Pancreas (tissue), 10 donors: ENCODE data around the gene UBE4A. TPM values are rescaled to one million over a fixed set of nuclear protein-coding genes. Genes with fewer than 3 reads are reported as not detected.
A peak's percentile ranks its signal among the peaks of the same experiment; 100 is the strongest.

ENCODE experiments used
- ATAC-seq, 4 donors: fragments of 200-7000 bp; cut with Tn5 transposase; one replicate each; pipeline versions ENCODE4 v1.8.0 to v1.9.1; 2020; ENCODE audit warnings: mild to moderate bottlenecking in 4 of 4, moderate library complexity in 4 of 4
- DNase-seq, 6 donors: peaks; one replicate each; pipeline ENCODE4 v3.0.0-alpha.2; 2020
- FAIRE-seq: peaks from 2 replicates; lab custom pipeline; 2012; peaks lifted over from hg19 to GRCh38; lab: Jason Lieb, UNC
- H3K27ac ChIP-seq, 4 donors: fragments of 200-600 bp; sonication (generic); 1 replicate in 3 of 4; 2 replicates in 1 of 4; pipeline versions ENCODE4 v1.5.0 to v1.8.0; 2020
- H3K27me3 ChIP-seq, 4 donors: fragments of 200-600 bp; one replicate each; pipeline ENCODE4 v1.8.0; 2021
- H3K36me3 ChIP-seq, 3 donors: fragments of 200-600 bp; sonication (generic) in 1 of 3; one replicate each; pipeline versions ENCODE4 v1.5.0 to v1.8.0; 2020 to 2021
- H3K4me1 ChIP-seq, 3 donors: fragments of 200-600 bp; one replicate each; pipeline ENCODE4 v1.8.0; 2021
- H3K4me3 ChIP-seq, 4 donors: fragments of 200-600 bp; sonication (generic) in 2 of 4; one replicate each; pipeline versions ENCODE4 v1.5.0 to v1.8.0; 2020 to 2021
- H3K9me3 ChIP-seq, 4 donors: fragments of 200-600 bp; one replicate each; pipeline ENCODE4 v1.8.0; 2021
- CTCF ChIP-seq, 4 donors: fragments of 200-600 bp; sonication (generic) in 3 of 4; IDR thresholded peaks; one replicate each; pipeline versions ENCODE4 v1.5.0 to v1.8.0; 2021; ENCODE audit warnings: antibody characterized with exemption in 4 of 4
- WGBS, 2 donors: extraction: QIAGEN DNeasy Blood & Tissue Kit; methylation state at CpG; one replicate each; pipeline ENCODE4 v1.1.7; 2013; 5-methylcytosine and 5-hydroxymethylcytosine counted together
- intact Hi-C, 3 donors: fragments of 100-400 bp; cut with DNase I; formaldehyde crosslinking; loops; one replicate each; pipeline versions ENCODE4 v1.11.1 to v1.14.2; 2022
- polyA plus RNA-seq, 2 donors: library from polyadenylated mRNA; stranded (reverse); fragments of 200-250 nt; gene quantifications; one replicate each; pipeline ENCODE4 v1.2.3, GENCODE V29; 2013
- total RNA-seq, 6 donors: library from RNA; stranded (reverse); fragmentation: NEBNext Ultra II Directional in 4 of 6; extraction: Animal tissue kit (Norgen Biotek cat#: 25700) in 4 of 6; gene quantifications; one replicate each; pipeline versions ENCODE4 v1.2.1 to v1.2.4, GENCODE V29; 2021 to 2023
- donor health status: healthy with polysubstance abuse.
- donor health status: DM: no; HTN: no; CAD: no; lungs with moderate emphysema.
- donor health status: DM: no; HTN: no; CAD: no.
- donor health status: control.
- donor health status: control.
- donor health status: Bipolar disorder and iron deficiency.
- donor health status: DM: yes; HTN: yes; CAD: no.
- donor health status: DM: no; HTN: no; CAD: no.
- donor health status: DM: no; HTN: no; CAD: no.
- donor health status: DM: yes; HTN: yes; CAD: no.

The UBE4A gene
- total and polyA plus RNA-seq, 8 donors: 14.2 to 28.9 (median 21.0) TPM

- ATAC-seq: no peak
- WGBS, 2 donors: 4% methylated on average over 14 of the region's 14 CpGs
- Histone ChIP-seq H3K4me3 (peak overlapping the region in 3 of 4 donors; percentile 99 to 100 (median 99)), H3K27ac (peak overlapping the region in 2 of 4 donors; percentile 88 to 89), H3K9me3 (no peaks in the 10 kb centered on the region), H3K4me1 (peaks cover 6 to 34% (median 29%) of the 10 kb centered on the region in 3 donors), H3K36me3 (no peaks in the 10 kb centered on the region), H3K27me3 (no peaks in the 10 kb centered on the region)
- intact Hi-C loops: no loop called here
- no peak for TF ChIP-seq CTCF (IDR thresholded peaks at IDR 0.05)
- DNase-seq: peak in 3 of 6 donors; percentile 23 to 35 (median 24)
- no peak for FAIRE-seq
Measured at GRCh38 chr11:118438314-118438931, 79.0 kb downstream of the UBE4A start.

- no peaks in the 10 kb centered on the region for H3K27me3 ChIP-seq
- H3K4me3 ChIP-seq: no peak overlapping the region
- no peak overlapping the region for H3K27ac ChIP-seq
- intact Hi-C loops: no loop called here
- DNase-seq (no peak), FAIRE-seq (no peak), ATAC-seq (no peak)
- H3K4me1 ChIP-seq: peaks cover 13 to 38% (median 29%) of the 10 kb centered on the region in 3 donors
- no peak for TF ChIP-seq CTCF (IDR thresholded peaks at IDR 0.05)
- H3K36me3 ChIP-seq: no peaks in the 10 kb centered on the region
- no peaks in the 10 kb centered on the region for H3K9me3 ChIP-seq
Measured at GRCh38 chr11:118439646-118440045, 80.2 kb downstream of the UBE4A start.

GRCh38 chr11:118441770-118442275 lies 82.4 kb downstream of the UBE4A start:
- Histone ChIP-seq H3K36me3 (no peaks in the 10 kb centered on the region), H3K4me1 (peaks cover 13 to 38% (median 29%) of the 10 kb centered on the region in 3 donors), H3K9me3 (no peaks in the 10 kb centered on the region), H3K4me3 (no peak overlapping the region), H3K27me3 (no peaks in the 10 kb centered on the region), H3K27ac (no peak overlapping the region)
- WGBS, 2 donors: 32 to 47% methylated on average over 3 of the region's 3 CpGs
- ATAC-seq (no peak), DNase-seq (no peak), FAIRE-seq (no peak)
- no peak for TF ChIP-seq CTCF (IDR thresholded peaks at IDR 0.05)
- intact Hi-C loops: no loop called here

GRCh38 chr11:118442301-118442700 lies 82.9 kb downstream of the UBE4A start:
- intact Hi-C loops: no loop called here
- no peak for TF ChIP-seq CTCF (IDR thresholded peaks at IDR 0.05)
- Histone ChIP-seq H3K27ac (no peak overlapping the region), H3K4me1 (peaks cover 13 to 38% (median 29%) of the 10 kb centered on the region in 3 donors), H3K9me3 (no peaks in the 10 kb centered on the region), H3K4me3 (no peak overlapping the region), H3K36me3 (no peaks in the 10 kb centered on the region), H3K27me3 (no peaks in the 10 kb centered on the region)
- FAIRE-seq (no peak), ATAC-seq (no peak), DNase-seq (no peak)
- WGBS, 2 donors: 28 to 36% methylated on average over 3 of the region's 3 CpGs
